Measurements from ENCODE around the gene SLC35E2B. TPM values are rescaled to one million over a fixed set of nuclear protein-coding genes. Genes with fewer than 3 reads are reported as not detected.

Gene SLC35E2B
- total and polyA plus RNA-seq, 2 of the 8 experiments (the other 6 are each of a cell fraction or from before 2014, with no cell fraction given), result 25.9 to 46.7 TPM

DNA sequence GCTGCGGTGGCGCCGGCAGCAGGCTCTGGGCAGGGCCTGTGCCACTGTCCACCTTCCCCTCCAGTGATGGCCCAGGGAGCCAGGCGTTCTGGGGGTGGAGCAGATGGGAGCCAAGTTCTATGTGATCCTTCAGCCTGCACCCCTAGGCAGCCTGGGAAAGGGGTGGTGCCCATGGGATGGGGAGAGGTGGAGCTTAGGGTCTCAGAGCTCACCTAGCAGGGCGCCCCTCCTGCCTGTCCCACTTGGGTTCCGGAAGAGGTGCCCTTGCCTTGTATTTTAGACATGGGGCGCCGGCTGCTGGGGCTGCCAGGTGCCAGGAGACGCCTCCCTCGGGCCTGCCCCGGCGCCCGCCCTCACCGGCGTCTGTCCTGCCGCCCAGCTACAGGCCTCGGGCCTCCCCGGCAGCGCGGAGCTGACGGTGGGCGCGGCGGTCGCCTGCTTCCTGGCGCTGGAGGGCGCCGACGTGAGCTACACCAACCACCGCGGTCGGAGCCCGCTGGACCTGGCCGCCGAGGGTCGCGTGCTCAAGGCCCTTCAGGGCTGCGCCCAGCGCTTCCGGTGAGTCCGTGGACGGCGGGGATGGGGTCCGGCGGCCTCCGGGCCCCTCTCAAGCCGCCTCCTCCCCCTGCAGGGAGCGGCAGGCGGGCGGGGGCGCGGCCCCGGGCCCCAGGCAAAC lies 63.7 kb downstream of the SLC35E2B start:
- no peak for FAIRE-seq
- H3K79me1 ChIP-seq (ENCODE audit: low read depth, low read length), result no peaks in the 10 kb centered on the region
- no peak overlapping the region for H4K91ac ChIP-seq (replicated peaks; ENCODE audit: insufficient read length, low read length)
- 0 out of 2 replicates have a peak overlapping the region, but pooled peaks have one; percentile 75 for H2BK12ac ChIP-seq (ENCODE audit: low read depth, low read length)
- no peak overlapping the region for H4K5ac ChIP-seq (ENCODE audit: insufficient read length, low read depth, low read length)
- no peak overlapping the region for H3K23ac ChIP-seq (ENCODE audit: insufficient read length)
- CTCF ChIA-PET (ENCODE audit: partially characterized antibody), result interaction anchor here (0.8 to 3.8 kb wide), 4 partner anchors 9 to 51 kb away, joined by 3 to 21 read pairs (median 4); no protein-coding TSS in a partner anchor
- H2BK5ac ChIP-seq (ENCODE audit: low read depth, low read length), result 0 out of 2 replicates have a peak overlapping the region, but pooled peaks have one; percentile 52
- H3K14ac ChIP-seq (ENCODE audit: insufficient read length), result no peak overlapping the region
- 0 out of 2 replicates have a peak overlapping the region, but pooled peaks have one; percentile 72 for H2BK15ac ChIP-seq (ENCODE audit: low read length)
- no peak overlapping the region for H2AK5ac ChIP-seq (ENCODE audit: low read depth, low read length)
- H3K4me1 ChIP-seq (replicated peaks in 1 of 4; ENCODE audit: control insufficient read depth in 3 of 4, insufficient read depth in 4 of 4, low read length in 3 of 4), result peaks cover 0 to 6% (median 2%) of the 10 kb centered on the region in 4 experiments; a peak in 4 of 7 replicates
- H4K20me1 ChIP-seq (replicated peaks in 1 of 2; ENCODE audit: control insufficient read depth in 1 of 2, insufficient read depth in 2 of 2, low read length in 2 of 2), result peaks cover 0 to 12% of the 10 kb centered on the region in 2 experiments
- no peak overlapping the region for H3K4ac ChIP-seq (replicated peaks; ENCODE audit: insufficient read length, low read depth, low read length)
- H2AFZ ChIP-seq (ENCODE audit: low read length), result no peak overlapping the region
- no peaks in the 10 kb centered on the region for H3K79me2 ChIP-seq (ENCODE audit: control insufficient read depth in 1 of 2, insufficient read depth in 2 of 2, low read length in 2 of 2)
- H2BK120ac ChIP-seq (replicated peaks; ENCODE audit: low read depth, low read length), result no peak overlapping the region
- H3K36me3 ChIP-seq (ENCODE audit: control insufficient read depth in 2 of 4, insufficient read depth in 4 of 4, low read length in 3 of 4), result no peaks in the 10 kb centered on the region
- peak in 1 of 2 experiments; percentile 83 for DNase-seq (ENCODE audit: low read depth in 1 of 2, low spot score in 2 of 2)
- peak overlapping the region; percentile 63 to 73 for H3K4me2 ChIP-seq (ENCODE audit: insufficient read depth in 1 of 2, low read depth in 2 of 2, low read length in 2 of 2)
- H3K27ac ChIP-seq (ENCODE audit: low read depth, low read length), result no peak overlapping the region
- H3K18ac ChIP-seq (ENCODE audit: extremely low read depth, low read length), result peak overlapping the region; percentile 60
- H3K27me3 ChIP-seq (replicated peaks in 1 of 4; ENCODE audit: control insufficient read depth in 3 of 4, extremely low read depth in 1 of 4, insufficient read depth in 3 of 4, low read length in 3 of 4), result peaks cover 8 to 23% (median 14%) of the 10 kb centered on the region in 4 experiments; a peak in 6 of 7 replicates
- peak overlapping the region in 3 of 4 experiments; percentile 13 to 67 (median 23); a peak in 4 of 7 replicates for H3K9ac ChIP-seq (replicated peaks in 1 of 4; ENCODE audit: extremely low read depth in 1 of 4, low read depth in 3 of 4, low read length in 3 of 4)
- peak overlapping the region; percentile 33 to 70 (median 44) for H3K4me3 ChIP-seq (ENCODE audit: extremely low read depth in 1 of 4, insufficient read depth in 2 of 4, low read depth in 3 of 4, low read length in 4 of 4)
- WGBS, 2 experiments (ENCODE audit: extremely low coverage in 1 of 2, insufficient coverage in 1 of 2, insufficient read length in 1 of 2, insufficient replicate concordance in 2 of 2, low coverage in 1 of 2, low lambda C conversion rate in 2 of 2, missing lambda C conversion rate in 1 of 2), result 14% methylated on average over 50 of the region's 53 CpGs; no CpG with 5 or more reads in 1 of the 2 experiments
- peaks cover 9% of the 10 kb centered on the region; the same call in 1 of the 2 replicates for H3K23me2 ChIP-seq (ENCODE audit: low read depth, low read length)
- H3K9me3 ChIP-seq (ENCODE audit: insufficient read depth in 2 of 2, low read depth in 1 of 2, low read length in 1 of 2), result no peaks in the 10 kb centered on the region
- no peak overlapping the region for H3K56ac ChIP-seq (replicated peaks; ENCODE audit: insufficient read length, low read depth, low read length)
- POLR2A ChIA-PET (ENCODE audit: partially characterized antibody), result interaction anchor here (0.7 to 4.4 kb wide), 8 partner anchors 10 to 610 kb away, joined by 3 to 34 read pairs (median 5); partner anchors contain the start of gene MIB2
- H2BK20ac ChIP-seq (ENCODE audit: low read length), result no peak overlapping the region
- no peak overlapping the region; the same call in 1 of the 2 replicates for H4K8ac ChIP-seq (ENCODE audit: extremely low read depth, insufficient read depth, low read length)
- TF ChIP-seq TAF7 (optimal IDR thresholded peaks at IDR 0.05; ENCODE audit: borderline replicate concordance, low read depth, low read length) (no peak), RBBP5 (IDR thresholded peaks at IDR 0.05; ENCODE audit: borderline replicate concordance, low read depth, low read length) (peak; percentile 43; the same call in 1 of the 2 replicates), ASH2L (IDR thresholded peaks at IDR 0.05; ENCODE audit: low read length) (no peak), SAP30 (IDR thresholded peaks at IDR 0.05; ENCODE audit: insufficient read depth, insufficient replicate concordance, low read length) (no peak), KDM4A (IDR thresholded peaks at IDR 0.05; ENCODE audit: low read depth, low read length, severe bottlenecking) (peak; percentile 74), POLR2A (IDR thresholded peaks at IDR 0.05; ENCODE audit: control extremely low read depth in 1 of 2, low read depth in 2 of 2, low read length in 2 of 2) (0 out of 3 replicates have a peak, but pooled peaks of 1 of the 2 experiments have one; percentile 18), HDAC2 (IDR thresholded peaks at IDR 0.05; ENCODE audit: borderline replicate concordance in 1 of 2, low read depth in 2 of 2, low read length in 2 of 2) (peak in 1 of 2 experiments; percentile 69; a peak in 1 of 4 replicates)
- TF ChIP-seq, protein P1, sequence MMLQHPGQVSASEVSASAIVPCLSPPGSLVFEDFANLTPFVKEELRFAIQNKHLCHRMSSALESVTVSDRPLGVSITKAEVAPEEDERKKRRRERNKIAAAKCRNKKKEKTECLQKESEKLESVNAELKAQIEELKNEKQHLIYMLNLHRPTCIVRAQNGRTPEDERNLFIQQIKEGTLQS (IDR thresholded peaks at IDR 0.05; ENCODE audit: insufficient read depth, low read depth, low read length), result no peak
- TF ChIP-seq, protein P2, sequence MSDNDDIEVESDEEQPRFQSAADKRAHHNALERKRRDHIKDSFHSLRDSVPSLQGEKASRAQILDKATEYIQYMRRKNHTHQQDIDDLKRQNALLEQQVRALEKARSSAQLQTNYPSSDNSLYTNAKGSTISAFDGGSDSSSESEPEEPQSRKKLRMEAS (IDR thresholded peaks at IDR 0.05), result peak; percentile 33; the same call in 1 of the 2 replicates

Measured in H1 (cell line).